HFF-Myc (cell line): ENCODE results near the gene FBLN2.

Experiments
- DNase-seq: peaks from one replicate; pipeline ENCODE4 v3.0.0-alpha.2; 2011; ENCODE audit warnings: low read depth; ENCODE audit errors: extremely low read depth
- H3K4me3 ChIP-seq: replicated peaks from 2 replicates; pipeline ENCODE4 v1.5.1; 2011; ENCODE audit warnings: low read depth, mild to moderate bottlenecking, control low read depth, low read length
- TF ChIP-seq, protein P1 (sequence below): IDR thresholded peaks from 2 replicates; pipeline ENCODE4 v1.5.1; 2012; ENCODE audit warnings: mild to moderate bottlenecking, low read depth, low read length, control low read depth; ENCODE audit errors: missing control alignments

Gene FBLN2

DNA sequence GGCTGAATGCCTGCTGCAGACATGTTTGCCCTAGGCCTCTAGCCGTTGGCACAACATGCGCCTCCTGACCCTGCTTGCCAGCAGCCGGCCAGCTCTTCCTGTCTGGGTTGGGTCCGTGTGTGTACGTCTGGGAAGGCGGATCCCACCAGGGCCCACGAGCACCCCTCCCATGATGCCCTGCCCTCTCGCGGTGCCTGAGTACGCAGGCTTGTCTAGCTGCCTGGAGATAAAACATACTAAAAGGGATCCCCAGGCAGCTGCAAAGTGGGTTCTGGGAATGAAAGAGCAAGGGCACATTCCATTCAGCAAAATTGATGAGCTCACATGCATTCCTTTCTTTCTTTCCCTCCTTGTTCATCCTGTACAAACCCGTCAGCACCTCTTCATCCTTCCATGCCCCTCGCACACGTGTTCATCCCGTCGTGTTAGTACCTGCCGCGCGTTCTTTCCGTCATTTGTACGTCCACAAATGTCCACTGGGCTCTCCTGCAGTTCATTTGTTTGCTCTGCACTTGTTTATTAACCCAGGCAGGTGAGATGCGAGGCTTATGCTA lies 74.3 kb downstream of the FBLN2 start:
- TF ChIP-seq, protein P1, sequence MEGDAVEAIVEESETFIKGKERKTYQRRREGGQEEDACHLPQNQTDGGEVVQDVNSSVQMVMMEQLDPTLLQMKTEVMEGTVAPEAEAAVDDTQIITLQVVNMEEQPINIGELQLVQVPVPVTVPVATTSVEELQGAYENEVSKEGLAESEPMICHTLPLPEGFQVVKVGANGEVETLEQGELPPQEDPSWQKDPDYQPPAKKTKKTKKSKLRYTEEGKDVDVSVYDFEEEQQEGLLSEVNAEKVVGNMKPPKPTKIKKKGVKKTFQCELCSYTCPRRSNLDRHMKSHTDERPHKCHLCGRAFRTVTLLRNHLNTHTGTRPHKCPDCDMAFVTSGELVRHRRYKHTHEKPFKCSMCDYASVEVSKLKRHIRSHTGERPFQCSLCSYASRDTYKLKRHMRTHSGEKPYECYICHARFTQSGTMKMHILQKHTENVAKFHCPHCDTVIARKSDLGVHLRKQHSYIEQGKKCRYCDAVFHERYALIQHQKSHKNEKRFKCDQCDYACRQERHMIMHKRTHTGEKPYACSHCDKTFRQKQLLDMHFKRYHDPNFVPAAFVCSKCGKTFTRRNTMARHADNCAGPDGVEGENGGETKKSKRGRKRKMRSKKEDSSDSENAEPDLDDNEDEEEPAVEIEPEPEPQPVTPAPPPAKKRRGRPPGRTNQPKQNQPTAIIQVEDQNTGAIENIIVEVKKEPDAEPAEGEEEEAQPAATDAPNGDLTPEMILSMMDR: no peak

DNA sequence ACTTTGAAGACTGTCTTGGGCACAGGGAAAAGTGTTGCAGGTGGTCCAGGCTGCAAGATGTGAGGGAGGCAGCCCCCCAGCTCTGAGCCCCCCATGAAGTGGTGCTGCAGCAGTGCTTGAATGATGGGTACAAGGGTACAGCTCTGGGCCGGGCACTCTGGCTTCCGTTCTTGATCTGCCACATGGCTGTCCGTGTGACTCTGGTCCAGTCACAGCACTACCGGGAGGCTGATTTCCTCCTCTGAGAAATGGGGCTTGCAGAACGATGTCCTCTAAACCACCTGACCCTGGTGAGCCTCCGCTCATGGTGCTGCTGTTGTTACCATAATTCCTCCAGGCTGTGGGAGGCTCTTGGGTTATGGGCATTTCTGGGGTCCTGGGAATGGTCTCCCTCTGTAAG lies 75.1 kb downstream of the FBLN2 start:
- no peak for DNase-seq
- H3K4me3 ChIP-seq: no peak overlapping the region
- TF ChIP-seq, protein P1: no peak

More for the DNA sequence above, 74.3 kb downstream of the FBLN2 start:
- H3K4me3 ChIP-seq: no peak overlapping the region
- no peak for DNase-seq

DNA sequence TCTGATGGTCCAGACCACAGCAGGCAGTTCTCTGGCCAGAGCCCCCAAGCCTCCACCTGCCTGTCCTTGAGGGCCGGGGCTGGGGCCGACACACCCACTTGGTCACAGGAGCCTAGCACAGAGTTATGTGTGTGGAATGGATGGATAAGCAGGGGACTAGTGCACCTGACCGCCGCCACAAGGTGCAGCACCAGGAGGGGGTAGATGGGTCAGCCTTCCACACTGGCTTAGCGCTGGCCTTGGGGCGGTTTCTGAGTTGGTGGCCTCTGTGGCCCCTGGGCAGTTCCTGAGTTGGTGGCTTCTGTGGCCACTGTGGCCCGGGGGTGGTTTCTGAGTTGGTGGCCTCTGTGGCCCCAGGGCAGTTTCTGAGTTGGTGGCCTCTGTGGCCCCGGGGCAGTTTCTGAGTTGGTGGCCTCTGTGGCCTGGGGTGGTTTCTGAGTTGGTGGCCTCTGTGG lies 75.8 kb downstream of the FBLN2 start:
- H3K4me3 ChIP-seq: no peak overlapping the region

DNA sequence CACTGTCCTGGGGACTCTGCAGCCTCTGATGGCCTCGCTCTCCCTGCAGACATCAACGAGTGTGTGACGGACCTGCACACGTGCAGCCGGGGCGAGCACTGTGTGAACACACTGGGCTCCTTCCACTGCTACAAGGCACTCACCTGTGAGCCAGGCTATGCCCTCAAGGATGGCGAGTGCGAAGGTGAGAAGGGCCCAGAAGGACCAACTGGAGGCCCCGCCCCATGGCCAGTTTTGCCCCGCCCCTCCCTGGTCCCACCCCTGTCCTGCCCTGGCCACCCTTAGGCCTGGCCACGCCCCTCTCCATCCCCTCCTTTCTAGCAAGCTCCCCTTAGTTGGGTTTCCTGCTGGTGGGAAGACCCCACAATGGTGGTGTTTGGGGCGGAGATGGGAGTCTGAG lies 77.5 kb downstream of the FBLN2 start:
- no peak for DNase-seq

More for the DNA sequence above, 75.8 kb downstream of the FBLN2 start:
- TF ChIP-seq, protein P1: no peak
- no peak for DNase-seq

DNA sequence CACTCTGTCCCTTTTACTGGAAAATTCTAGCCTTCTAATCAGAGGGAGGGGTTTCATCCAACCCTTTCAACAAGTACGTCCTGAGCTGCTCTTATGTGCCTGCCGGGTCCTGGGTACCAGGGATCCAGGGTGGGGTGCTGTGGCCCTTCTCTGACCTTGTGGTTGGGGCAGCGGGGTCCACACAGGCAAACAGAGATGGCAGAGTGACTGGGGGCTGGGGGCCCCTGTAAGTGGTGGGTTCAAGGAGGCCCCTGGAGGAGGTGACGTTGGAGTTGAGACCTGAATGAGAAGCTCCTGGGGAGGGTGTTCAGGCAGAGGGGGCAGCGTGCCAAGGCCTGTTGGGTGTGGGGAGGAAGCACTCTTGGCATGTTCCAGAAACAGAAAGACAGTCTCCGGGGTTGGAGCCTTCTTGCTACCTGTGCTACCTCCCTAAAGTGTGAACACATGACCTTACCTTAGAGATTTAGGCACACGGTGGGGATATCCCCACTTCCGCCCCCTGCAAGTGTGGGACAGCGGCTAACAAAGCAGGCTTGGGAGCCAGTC lies 78.1 kb downstream of the FBLN2 start:
- no peak for DNase-seq
- TF ChIP-seq, protein P1: no peak
- H3K4me3 ChIP-seq: no peak overlapping the region

More for the DNA sequence above, 77.5 kb downstream of the FBLN2 start:
- H3K4me3 ChIP-seq: no peak overlapping the region
- TF ChIP-seq, protein P1: no peak

DNA sequence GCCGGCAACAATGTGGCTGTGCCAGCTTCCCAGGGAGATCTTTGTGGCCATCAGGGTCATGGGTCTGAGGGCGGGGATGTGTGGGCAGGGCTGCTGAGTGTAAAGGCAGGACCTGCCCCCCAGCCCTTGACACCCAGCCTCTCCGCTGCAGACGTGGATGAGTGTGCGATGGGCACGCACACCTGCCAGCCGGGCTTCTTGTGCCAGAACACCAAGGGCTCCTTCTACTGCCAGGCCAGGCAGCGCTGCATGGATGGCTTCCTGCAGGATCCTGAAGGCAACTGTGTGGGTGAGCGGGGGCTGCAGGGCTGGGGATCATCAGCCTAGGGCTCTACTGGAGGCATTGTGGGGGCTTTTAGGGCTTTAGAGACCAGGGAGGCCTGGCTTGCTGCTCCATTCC lies 78.8 kb downstream of the FBLN2 start:
- no peak for DNase-seq
- no peak overlapping the region for H3K4me3 ChIP-seq
- TF ChIP-seq, protein P1: no peak
